HEK293 (cell line): ENCODE measurements around the gene HYDIN.

Experiments
- CTCF ChIA-PET: fragments of 350-600 bp; formaldehyde crosslinking; extraction: SDS; loops from one replicate; lab custom pipeline; 2021; ENCODE audit warnings: antibody characterized with exemption; lab: Yijun Ruan, JAX
- POLR2A ChIA-PET: fragments of 300-600 bp; formaldehyde crosslinking; extraction: SDS; loops from one replicate; lab custom pipeline; 2020; ENCODE audit warnings: antibody characterized with exemption, inconsistent platforms; lab: Yijun Ruan, JAX
- H3K27ac ChIP-seq: fragments of 200-500 bp; sonication (Bioruptor generic); 2 replicates; pipeline ENCODE4 v1.5.1; 2014; ENCODE audit warnings: low read depth, low read length, control low read depth, inconsistent platforms; ENCODE audit errors: extremely low read depth
- H3K36me3 ChIP-seq, 2 experiments: fragments of 200-500 bp in 1 of 2; sonication (Bioruptor generic) in 1 of 2; 1 replicate in 1 of 2; 2 replicates in 1 of 2; pipeline ENCODE4 v1.5.1; 2014 to 2017; ENCODE audit warnings: inconsistent platforms in 2 of 2, low read length in 2 of 2; ENCODE audit not compliant: control insufficient read depth in 2 of 2, insufficient read depth in 1 of 2
- H3K4me1 ChIP-seq: fragments of 200-500 bp; sonication (Bioruptor generic); 2 replicates; pipeline ENCODE4 v1.5.1; 2014; ENCODE audit warnings: mild to moderate bottlenecking, low read length, inconsistent platforms; ENCODE audit not compliant: control insufficient read depth, insufficient read depth
- H3K4me3 ChIP-seq: 2 replicates; pipeline ENCODE4 v1.5.1; 2011; ENCODE audit warnings: low read depth, mild to moderate bottlenecking, control low read depth, low read length, moderate library complexity
- H3K9me3 ChIP-seq: fragments of 200-500 bp; sonication (Bioruptor generic); 2 replicates; pipeline ENCODE4 v1.5.1; 2014; ENCODE audit warnings: low read depth, low read length, inconsistent platforms; ENCODE audit not compliant: control insufficient read depth, insufficient read depth
- BCL11B ChIP-seq: fragments of 450-650 bp; formaldehyde crosslinking; IDR thresholded peaks from 2 replicates; pipeline ENCODE4 v1.5.1; 2016; ENCODE audit warnings: low read depth, missing biosample characterization, missing genetic modification characterization
- OVOL3 ChIP-seq: fragments of 450-650 bp; formaldehyde crosslinking; IDR thresholded peaks from 2 replicates; pipeline ENCODE4 v1.5.1; 2016; ENCODE audit warnings: missing biosample characterization, missing genetic modification characterization
- TRIM28 ChIP-seq: IDR thresholded peaks from 2 replicates; pipeline ENCODE4 v1.6.1; 2011; ENCODE audit warnings: low read length, control low read depth, borderline replicate concordance
- ZBTB20 ChIP-seq: fragments of 450-650 bp; formaldehyde crosslinking; IDR thresholded peaks from 2 replicates; pipeline ENCODE4 v1.5.1; 2016; ENCODE audit warnings: missing biosample characterization, missing genetic modification characterization
- ZNF140 ChIP-seq: fragments of 450-650 bp; formaldehyde crosslinking; IDR thresholded peaks from 2 replicates; pipeline ENCODE4 v1.5.1; 2016; ENCODE audit warnings: missing biosample characterization, missing genetic modification characterization
- ZNF155 ChIP-seq: fragments of 450-650 bp; formaldehyde crosslinking; IDR thresholded peaks from 2 replicates; pipeline ENCODE4 v1.5.1; 2016; ENCODE audit warnings: missing biosample characterization, missing genetic modification characterization
- ZNF169 ChIP-seq: fragments of 450-650 bp; formaldehyde crosslinking; IDR thresholded peaks from 2 replicates; pipeline ENCODE4 v1.5.1; 2016; ENCODE audit warnings: missing biosample characterization, missing genetic modification characterization
- ZNF175 ChIP-seq: fragments of 450-650 bp; formaldehyde crosslinking; IDR thresholded peaks from 2 replicates; pipeline ENCODE4 v1.5.1; 2016; ENCODE audit warnings: missing biosample characterization, missing genetic modification characterization
- ZNF184 ChIP-seq: fragments of 450-650 bp; IDR thresholded peaks from 2 replicates; pipeline ENCODE4 v1.5.1; 2018; ENCODE audit warnings: missing biosample characterization, mild to moderate bottlenecking, missing genetic modification characterization
- ZNF19 ChIP-seq: fragments of 450-650 bp; formaldehyde crosslinking; IDR thresholded peaks from 2 replicates; pipeline ENCODE4; 2016; ENCODE audit warnings: missing biosample characterization, missing genetic modification characterization, low read depth
- ZNF341 ChIP-seq: fragments of 450-650 bp; formaldehyde crosslinking; IDR thresholded peaks from 2 replicates; pipeline ENCODE4; 2016; ENCODE audit warnings: low read depth, missing biosample characterization, missing genetic modification characterization
- ZNF510 ChIP-seq: fragments of 450-650 bp; formaldehyde crosslinking; IDR thresholded peaks from 2 replicates; pipeline ENCODE4 v1.5.1; 2018; ENCODE audit warnings: mild to moderate bottlenecking, missing genetic modification characterization, missing biosample characterization; ENCODE audit not compliant: insufficient replicate concordance
- ZNF560 ChIP-seq: fragments of 450-650 bp; formaldehyde crosslinking; IDR thresholded peaks from 2 replicates; pipeline ENCODE4 v1.5.1; 2017; ENCODE audit warnings: missing biosample characterization, missing genetic modification characterization, borderline replicate concordance
- ZNF596 ChIP-seq: fragments of 450-650 bp; IDR thresholded peaks from 2 replicates; pipeline ENCODE4 v1.5.0; 2018; ENCODE audit warnings: missing biosample characterization, mild to moderate bottlenecking, missing genetic modification characterization, moderate library complexity
- ZNF610 ChIP-seq: fragments of 450-650 bp; formaldehyde crosslinking; IDR thresholded peaks from 2 replicates; pipeline ENCODE4 v1.5.1; 2016; ENCODE audit warnings: missing biosample characterization, missing genetic modification characterization, borderline replicate concordance
- ZNF792 ChIP-seq: fragments of 450-650 bp; formaldehyde crosslinking; IDR thresholded peaks from 2 replicates; pipeline ENCODE4 v1.5.1; 2016; ENCODE audit warnings: missing biosample characterization, missing genetic modification characterization
- TF ChIP-seq, protein P1 (sequence below): fragments of 450-650 bp; formaldehyde crosslinking; IDR thresholded peaks from 2 replicates; pipeline ENCODE4 v1.5.1; 2016; ENCODE audit warnings: missing biosample characterization, missing genetic modification characterization
- TF ChIP-seq, protein P2 (sequence below): fragments of 450-650 bp; formaldehyde crosslinking; IDR thresholded peaks from 2 replicates; pipeline ENCODE4 v1.5.1; 2016; ENCODE audit warnings: missing biosample characterization, missing genetic modification characterization
- TF ChIP-seq, protein P3 (sequence below): fragments of 450-650 bp; formaldehyde crosslinking; IDR thresholded peaks from 2 replicates; pipeline ENCODE4 v1.5.1; 2016; ENCODE audit warnings: missing biosample characterization, missing genetic modification characterization, low read depth
- TF ChIP-seq, protein P4 (sequence below): fragments of 450-650 bp; formaldehyde crosslinking; IDR thresholded peaks from 2 replicates; pipeline ENCODE4 v1.5.1; 2017; ENCODE audit warnings: missing biosample characterization, mild to moderate bottlenecking, missing genetic modification characterization, moderate library complexity
- TF ChIP-seq, protein P5 (sequence below): fragments of 450-650 bp; formaldehyde crosslinking; IDR thresholded peaks from 2 replicates; pipeline ENCODE4 v1.5.1; 2016; ENCODE audit warnings: missing biosample characterization, missing genetic modification characterization
- TF ChIP-seq, protein P6 (sequence below): fragments of 450-650 bp; formaldehyde crosslinking; IDR thresholded peaks from 2 replicates; pipeline ENCODE4 v1.5.1; 2016; ENCODE audit warnings: missing biosample characterization, missing genetic modification characterization

Gene HYDIN

DNA sequence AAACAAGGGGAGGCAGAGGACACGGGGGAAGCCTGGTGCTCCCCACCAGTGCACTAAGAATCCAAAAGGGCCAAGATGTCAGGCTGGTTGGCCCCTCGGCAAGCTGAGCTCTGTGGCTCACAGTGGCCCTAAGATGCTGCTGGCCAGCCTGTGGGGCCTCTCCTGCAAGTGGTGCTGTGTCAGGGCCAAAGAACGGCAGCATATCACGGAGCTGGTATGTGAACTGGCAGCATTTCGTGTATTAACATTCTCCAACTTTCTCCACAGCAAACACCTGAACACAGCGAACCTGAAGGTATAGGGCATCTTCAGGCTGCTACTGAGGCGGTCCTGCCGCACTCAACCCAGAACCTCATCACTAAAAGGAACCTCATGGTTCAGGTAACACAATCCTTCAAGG is 464.3 kb downstream of the HYDIN start:
- Histone ChIP-seq H3K27ac (no peak overlapping the region), H3K4me1 (no peaks in the 10 kb centered on the region), H3K9me3 (no peaks in the 10 kb centered on the region), H3K4me3 (no peak overlapping the region), H3K36me3 (peaks cover 0 to 54% of the 10 kb centered on the region in 2 experiments; a peak in 1 of 3 replicates)
- TF ChIP-seq ZNF560 (tag by site-specific recombination) (no peak), ZNF175 (tag by site-specific recombination) (no peak), ZNF19 (tag by site-specific recombination) (no peak), BCL11B (tag by site-specific recombination) (no peak)
- TF ChIP-seq, protein P1, sequence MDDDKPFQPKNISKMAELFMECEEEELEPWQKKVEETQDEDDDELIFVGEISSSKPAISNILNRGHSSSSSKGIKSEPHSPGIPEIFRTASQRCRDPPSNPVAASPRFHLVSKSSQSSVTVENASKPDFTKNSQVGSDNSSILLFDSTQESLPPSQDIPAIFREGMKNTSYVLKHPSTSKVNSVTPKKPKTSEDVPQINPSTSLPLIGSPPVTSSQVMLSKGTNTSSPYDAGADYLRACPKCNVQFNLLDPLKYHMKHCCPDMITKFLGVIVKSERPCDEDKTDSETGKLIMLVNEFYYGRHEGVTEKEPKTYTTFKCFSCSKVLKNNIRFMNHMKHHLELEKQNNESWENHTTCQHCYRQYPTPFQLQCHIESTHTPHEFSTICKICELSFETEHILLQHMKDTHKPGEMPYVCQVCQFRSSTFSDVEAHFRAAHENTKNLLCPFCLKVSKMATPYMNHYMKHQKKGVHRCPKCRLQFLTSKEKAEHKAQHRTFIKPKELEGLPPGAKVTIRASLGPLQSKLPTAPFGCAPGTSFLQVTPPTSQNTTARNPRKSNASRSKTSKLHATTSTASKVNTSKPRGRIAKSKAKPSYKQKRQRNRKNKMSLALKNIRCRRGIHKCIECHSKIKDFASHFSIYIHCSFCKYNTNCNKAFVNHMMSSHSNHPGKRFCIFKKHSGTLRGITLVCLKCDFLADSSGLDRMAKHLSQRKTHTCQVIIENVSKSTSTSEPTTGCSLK (tag by site-specific recombination): no peak
- ChIA-PET CTCF (no interaction called here), POLR2A (no interaction called here)

DNA sequence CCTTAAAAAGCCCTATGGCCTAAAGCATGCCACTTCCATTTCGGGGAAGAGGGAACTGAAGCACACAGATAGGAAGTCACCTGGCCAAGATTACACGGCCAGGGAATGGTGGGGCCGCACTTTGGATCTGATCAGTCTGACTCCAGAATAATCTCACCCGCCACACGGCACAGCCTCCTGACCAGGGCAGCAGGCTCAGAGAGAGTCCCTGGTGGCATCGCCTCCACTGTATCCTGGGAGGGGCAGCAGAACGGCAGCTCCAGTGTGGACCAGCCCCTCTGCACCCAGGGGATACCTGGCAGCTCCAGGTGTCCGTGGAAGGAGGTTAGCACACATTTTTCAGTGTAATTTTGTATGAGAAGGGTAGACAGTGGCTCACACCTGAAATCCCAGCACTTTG is 465.0 kb downstream of the HYDIN start:
- Histone ChIP-seq H3K4me3 (no peak overlapping the region), H3K27ac (no peak overlapping the region), H3K9me3 (no peaks in the 10 kb centered on the region), H3K36me3 (peaks cover 0 to 54% of the 10 kb centered on the region in 2 experiments; a peak in 1 of 3 replicates), H3K4me1 (no peaks in the 10 kb centered on the region)
- TF ChIP-seq ZNF596 (tag by site-specific recombination): no peak
- no peak for TF ChIP-seq TRIM28
- TF ChIP-seq ZNF341 (tag by site-specific recombination): no peak
- no peak for TF ChIP-seq ZNF610 (tag by site-specific recombination)
- TF ChIP-seq, protein P2, sequence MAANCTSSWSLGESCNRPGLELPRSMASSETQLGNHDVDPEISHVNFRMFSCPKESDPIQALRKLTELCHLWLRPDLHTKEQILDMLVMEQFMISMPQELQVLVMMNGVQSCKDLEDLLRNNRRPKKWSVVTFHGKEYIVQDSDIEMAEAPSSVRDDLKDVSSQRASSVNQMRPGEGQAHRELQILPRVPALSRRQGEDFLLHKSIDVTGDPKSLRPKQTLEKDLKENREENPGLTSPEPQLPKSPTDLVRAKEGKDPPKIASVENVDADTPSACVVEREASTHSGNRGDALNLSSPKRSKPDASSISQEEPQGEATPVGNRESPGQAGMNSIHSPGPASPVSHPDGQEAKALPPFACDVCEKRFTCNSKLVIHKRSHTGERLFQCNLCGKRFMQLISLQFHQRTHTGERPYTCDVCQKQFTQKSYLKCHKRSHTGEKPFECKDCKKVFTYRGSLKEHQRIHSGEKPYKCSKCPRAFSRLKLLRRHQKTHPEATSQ: no peak
- no peak for TF ChIP-seq OVOL3 (tag by site-specific recombination)
- TF ChIP-seq, protein P3, sequence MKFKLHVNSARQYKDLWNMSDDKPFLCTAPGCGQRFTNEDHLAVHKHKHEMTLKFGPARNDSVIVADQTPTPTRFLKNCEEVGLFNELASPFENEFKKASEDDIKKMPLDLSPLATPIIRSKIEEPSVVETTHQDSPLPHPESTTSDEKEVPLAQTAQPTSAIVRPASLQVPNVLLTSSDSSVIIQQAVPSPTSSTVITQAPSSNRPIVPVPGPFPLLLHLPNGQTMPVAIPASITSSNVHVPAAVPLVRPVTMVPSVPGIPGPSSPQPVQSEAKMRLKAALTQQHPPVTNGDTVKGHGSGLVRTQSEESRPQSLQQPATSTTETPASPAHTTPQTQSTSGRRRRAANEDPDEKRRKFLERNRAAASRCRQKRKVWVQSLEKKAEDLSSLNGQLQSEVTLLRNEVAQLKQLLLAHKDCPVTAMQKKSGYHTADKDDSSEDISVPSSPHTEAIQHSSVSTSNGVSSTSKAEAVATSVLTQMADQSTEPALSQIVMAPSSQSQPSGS: no peak
- TF ChIP-seq, protein P4, sequence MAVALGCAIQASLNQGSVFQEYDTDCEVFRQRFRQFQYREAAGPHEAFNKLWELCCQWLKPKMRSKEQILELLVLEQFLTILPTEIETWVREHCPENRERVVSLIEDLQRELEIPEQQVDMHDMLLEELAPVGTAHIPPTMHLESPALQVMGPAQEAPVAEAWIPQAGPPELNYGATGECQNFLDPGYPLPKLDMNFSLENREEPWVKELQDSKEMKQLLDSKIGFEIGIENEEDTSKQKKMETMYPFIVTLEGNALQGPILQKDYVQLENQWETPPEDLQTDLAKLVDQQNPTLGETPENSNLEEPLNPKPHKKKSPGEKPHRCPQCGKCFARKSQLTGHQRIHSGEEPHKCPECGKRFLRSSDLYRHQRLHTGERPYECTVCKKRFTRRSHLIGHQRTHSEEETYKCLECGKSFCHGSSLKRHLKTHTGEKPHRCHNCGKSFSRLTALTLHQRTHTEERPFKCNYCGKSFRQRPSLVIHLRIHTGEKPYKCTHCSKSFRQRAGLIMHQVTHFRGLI (tag by site-specific recombination): no peak
- TF ChIP-seq ZNF140: no peak
- TF ChIP-seq, protein P5, sequence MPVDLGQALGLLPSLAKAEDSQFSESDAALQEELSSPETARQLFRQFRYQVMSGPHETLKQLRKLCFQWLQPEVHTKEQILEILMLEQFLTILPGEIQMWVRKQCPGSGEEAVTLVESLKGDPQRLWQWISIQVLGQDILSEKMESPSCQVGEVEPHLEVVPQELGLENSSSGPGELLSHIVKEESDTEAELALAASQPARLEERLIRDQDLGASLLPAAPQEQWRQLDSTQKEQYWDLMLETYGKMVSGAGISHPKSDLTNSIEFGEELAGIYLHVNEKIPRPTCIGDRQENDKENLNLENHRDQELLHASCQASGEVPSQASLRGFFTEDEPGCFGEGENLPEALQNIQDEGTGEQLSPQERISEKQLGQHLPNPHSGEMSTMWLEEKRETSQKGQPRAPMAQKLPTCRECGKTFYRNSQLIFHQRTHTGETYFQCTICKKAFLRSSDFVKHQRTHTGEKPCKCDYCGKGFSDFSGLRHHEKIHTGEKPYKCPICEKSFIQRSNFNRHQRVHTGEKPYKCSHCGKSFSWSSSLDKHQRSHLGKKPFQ (tag by site-specific recombination): no peak
- no peak for TF ChIP-seq ZNF792 (tag by site-specific recombination)
- TF ChIP-seq, protein P6, sequence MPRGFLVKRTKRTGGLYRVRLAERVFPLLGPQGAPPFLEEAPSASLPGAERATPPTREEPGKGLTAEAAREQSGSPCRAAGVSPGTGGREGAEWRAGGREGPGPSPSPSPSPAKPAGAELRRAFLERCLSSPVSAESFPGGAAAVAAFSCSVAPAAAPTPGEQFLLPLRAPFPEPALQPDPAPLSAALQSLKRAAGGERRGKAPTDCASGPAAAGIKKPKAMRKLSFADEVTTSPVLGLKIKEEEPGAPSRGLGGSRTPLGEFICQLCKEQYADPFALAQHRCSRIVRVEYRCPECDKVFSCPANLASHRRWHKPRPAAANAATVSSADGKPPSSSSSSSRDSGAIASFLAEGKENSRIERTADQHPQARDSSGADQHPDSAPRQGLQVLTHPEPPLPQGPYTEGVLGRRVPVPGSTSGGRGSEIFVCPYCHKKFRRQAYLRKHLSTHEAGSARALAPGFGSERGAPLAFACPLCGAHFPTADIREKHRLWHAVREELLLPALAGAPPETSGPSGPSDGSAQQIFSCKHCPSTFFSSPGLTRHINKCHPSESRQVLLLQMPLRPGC (tag by site-specific recombination): no peak
- no peak for TF ChIP-seq ZNF155 (tag by site-specific recombination)
- no peak for TF ChIP-seq ZNF184 (tag by site-specific recombination)
- no peak for TF ChIP-seq ZBTB20
- TF ChIP-seq ZNF169 (tag by site-specific recombination): no peak
- TF ChIP-seq ZNF510 (tag by site-specific recombination): no peak
- CTCF ChIA-PET: interaction anchor here (0.7 kb wide), 1 partner anchor 189 kb away, joined by 3 read pairs; no protein-coding TSS in a partner anchor
- POLR2A ChIA-PET: no interaction called here
